GM12892 (cell line): ENCODE data around the gene ASB8.
"Not testable (repeated sequence)": the region's sequence is repeated elsewhere in the genome, so short reads cannot be mapped to it uniquely, and the experiment has no call there.

Source experiments
- POLR2A ChIP-seq: IDR thresholded peaks from 2 replicates; pipeline ENCODE4 v1.6.1; 2011; ENCODE audit warnings: low read depth, low read length, control low read depth
- POLR2AphosphoS5 ChIP-seq: IDR thresholded peaks from 2 replicates; pipeline ENCODE4 v1.6.1; 2011; ENCODE audit warnings: low read depth, low read length, control low read depth
- TAF1 ChIP-seq: IDR thresholded peaks from 2 replicates; pipeline ENCODE4 v1.6.1; 2011; ENCODE audit warnings: low read depth, mild to moderate bottlenecking, control low read depth, low read length, borderline replicate concordance

DNA sequence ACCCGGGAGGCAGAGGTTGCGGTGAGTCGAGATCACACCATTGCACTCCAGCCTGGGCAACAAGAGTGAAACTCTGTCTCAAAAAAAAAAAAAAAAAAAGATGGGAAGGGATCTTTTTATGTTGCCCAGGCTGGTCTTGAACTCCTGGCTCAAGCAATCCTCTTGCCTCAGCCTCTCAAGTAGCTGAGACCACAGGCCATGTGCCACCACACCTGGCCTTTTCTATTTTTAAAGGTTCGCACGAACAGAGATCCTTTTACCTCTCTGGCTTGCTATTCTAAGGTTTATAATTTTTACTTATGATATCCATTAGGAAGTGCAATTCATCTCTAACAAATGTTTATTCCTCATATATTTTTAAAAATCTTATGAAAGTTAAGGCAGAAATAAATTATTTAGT is 31.8 kb downstream of the ASB8 start:
- TF ChIP-seq TAF1, POLR2A, POLR2AphosphoS5: not testable (repeated sequence)
